ENCODE results near the gene EIF3A. TPM values are rescaled to one million over a fixed set of nuclear protein-coding genes. Genes with fewer than 3 reads are reported as not detected.

EIF3A gene
- total and polyA plus RNA-seq, 2 of the 8 experiments (the other 6 are each of a cell fraction or from before 2014, with no cell fraction given) = 26.8 to 209 TPM

DNA sequence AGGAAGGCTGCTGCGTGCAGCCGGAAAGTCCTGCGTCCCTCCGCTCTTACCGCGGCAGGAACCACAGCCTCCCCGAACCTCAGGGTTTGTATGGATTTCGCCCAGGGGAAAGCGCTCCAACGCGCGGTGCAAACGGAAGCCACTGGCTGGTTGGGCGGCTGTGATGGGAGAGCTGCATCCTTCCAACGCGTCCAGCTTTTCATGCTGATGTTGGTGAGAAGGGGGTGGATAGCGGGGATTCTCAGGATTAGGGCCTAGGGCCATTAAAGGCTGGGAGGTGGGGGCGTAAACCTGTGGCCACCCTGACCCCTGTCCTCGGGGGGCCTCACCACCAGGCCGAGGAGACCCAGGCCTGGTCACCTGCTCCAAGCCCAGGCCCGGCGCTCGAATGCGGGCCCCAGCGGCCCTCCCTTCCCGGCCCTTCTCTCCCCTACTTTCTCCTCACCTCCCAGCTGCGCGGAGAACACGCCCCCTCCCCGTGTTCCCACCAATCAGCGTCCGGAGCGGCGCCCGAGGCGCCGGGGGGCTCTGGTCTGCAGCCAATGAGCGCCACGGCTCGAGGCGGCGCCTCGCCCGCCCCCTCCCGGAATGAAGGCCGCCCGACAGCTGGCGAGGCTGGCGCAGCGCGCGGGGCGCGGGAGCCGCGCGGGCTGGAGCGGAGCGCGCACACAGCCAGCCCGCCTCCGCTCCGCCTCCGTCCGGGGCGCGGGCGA, 51.6 kb downstream of the EIF3A start (continued):
- TF ChIP-seq, protein P1, sequence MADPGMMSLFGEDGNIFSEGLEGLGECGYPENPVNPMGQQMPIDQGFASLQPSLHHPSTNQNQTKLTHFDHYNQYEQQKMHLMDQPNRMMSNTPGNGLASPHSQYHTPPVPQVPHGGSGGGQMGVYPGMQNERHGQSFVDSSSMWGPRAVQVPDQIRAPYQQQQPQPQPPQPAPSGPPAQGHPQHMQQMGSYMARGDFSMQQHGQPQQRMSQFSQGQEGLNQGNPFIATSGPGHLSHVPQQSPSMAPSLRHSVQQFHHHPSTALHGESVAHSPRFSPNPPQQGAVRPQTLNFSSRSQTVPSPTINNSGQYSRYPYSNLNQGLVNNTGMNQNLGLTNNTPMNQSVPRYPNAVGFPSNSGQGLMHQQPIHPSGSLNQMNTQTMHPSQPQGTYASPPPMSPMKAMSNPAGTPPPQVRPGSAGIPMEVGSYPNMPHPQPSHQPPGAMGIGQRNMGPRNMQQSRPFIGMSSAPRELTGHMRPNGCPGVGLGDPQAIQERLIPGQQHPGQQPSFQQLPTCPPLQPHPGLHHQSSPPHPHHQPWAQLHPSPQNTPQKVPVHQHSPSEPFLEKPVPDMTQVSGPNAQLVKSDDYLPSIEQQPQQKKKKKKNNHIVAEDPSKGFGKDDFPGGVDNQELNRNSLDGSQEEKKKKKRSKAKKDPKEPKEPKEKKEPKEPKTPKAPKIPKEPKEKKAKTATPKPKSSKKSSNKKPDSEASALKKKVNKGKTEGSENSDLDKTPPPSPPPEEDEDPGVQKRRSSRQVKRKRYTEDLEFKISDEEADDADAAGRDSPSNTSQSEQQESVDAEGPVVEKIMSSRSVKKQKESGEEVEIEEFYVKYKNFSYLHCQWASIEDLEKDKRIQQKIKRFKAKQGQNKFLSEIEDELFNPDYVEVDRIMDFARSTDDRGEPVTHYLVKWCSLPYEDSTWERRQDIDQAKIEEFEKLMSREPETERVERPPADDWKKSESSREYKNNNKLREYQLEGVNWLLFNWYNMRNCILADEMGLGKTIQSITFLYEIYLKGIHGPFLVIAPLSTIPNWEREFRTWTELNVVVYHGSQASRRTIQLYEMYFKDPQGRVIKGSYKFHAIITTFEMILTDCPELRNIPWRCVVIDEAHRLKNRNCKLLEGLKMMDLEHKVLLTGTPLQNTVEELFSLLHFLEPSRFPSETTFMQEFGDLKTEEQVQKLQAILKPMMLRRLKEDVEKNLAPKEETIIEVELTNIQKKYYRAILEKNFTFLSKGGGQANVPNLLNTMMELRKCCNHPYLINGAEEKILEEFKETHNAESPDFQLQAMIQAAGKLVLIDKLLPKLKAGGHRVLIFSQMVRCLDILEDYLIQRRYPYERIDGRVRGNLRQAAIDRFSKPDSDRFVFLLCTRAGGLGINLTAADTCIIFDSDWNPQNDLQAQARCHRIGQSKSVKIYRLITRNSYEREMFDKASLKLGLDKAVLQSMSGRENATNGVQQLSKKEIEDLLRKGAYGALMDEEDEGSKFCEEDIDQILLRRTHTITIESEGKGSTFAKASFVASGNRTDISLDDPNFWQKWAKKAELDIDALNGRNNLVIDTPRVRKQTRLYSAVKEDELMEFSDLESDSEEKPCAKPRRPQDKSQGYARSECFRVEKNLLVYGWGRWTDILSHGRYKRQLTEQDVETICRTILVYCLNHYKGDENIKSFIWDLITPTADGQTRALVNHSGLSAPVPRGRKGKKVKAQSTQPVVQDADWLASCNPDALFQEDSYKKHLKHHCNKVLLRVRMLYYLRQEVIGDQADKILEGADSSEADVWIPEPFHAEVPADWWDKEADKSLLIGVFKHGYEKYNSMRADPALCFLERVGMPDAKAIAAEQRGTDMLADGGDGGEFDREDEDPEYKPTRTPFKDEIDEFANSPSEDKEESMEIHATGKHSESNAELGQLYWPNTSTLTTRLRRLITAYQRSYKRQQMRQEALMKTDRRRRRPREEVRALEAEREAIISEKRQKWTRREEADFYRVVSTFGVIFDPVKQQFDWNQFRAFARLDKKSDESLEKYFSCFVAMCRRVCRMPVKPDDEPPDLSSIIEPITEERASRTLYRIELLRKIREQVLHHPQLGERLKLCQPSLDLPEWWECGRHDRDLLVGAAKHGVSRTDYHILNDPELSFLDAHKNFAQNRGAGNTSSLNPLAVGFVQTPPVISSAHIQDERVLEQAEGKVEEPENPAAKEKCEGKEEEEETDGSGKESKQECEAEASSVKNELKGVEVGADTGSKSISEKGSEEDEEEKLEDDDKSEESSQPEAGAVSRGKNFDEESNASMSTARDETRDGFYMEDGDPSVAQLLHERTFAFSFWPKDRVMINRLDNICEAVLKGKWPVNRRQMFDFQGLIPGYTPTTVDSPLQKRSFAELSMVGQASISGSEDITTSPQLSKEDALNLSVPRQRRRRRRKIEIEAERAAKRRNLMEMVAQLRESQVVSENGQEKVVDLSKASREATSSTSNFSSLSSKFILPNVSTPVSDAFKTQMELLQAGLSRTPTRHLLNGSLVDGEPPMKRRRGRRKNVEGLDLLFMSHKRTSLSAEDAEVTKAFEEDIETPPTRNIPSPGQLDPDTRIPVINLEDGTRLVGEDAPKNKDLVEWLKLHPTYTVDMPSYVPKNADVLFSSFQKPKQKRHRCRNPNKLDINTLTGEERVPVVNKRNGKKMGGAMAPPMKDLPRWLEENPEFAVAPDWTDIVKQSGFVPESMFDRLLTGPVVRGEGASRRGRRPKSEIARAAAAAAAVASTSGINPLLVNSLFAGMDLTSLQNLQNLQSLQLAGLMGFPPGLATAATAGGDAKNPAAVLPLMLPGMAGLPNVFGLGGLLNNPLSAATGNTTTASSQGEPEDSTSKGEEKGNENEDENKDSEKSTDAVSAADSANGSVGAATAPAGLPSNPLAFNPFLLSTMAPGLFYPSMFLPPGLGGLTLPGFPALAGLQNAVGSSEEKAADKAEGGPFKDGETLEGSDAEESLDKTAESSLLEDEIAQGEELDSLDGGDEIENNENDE (IDR thresholded peaks at IDR 0.05; ENCODE audit: insufficient replicate concordance, low read length) = no peak
- TF ChIP-seq SIN3A (conservative IDR thresholded peaks at IDR 0.05 in 1 of 2, IDR thresholded peaks at IDR 0.05 in 1 of 2; ENCODE audit: low read depth in 1 of 2, low read length in 2 of 2) = peak in 1 of 2 experiments; percentile 50; a peak in 1 of 4 replicates
- TF ChIP-seq CTCF (IDR thresholded peaks at IDR 0.05; ENCODE audit: control extremely low read depth in 1 of 3, insufficient read depth in 1 of 3, low read depth in 1 of 3, low read length in 3 of 3) = peak; percentile 6 to 30 (median 6); a peak in 3 of 4 replicates
- TF ChIP-seq CEBPB (IDR thresholded peaks at IDR 0.05; ENCODE audit: low read depth, low read length) = no peak
- no peak for TF ChIP-seq BACH1 (IDR thresholded peaks at IDR 0.05; ENCODE audit: low read length)
- TF ChIP-seq MAX (IDR thresholded peaks at IDR 0.05) = peak; percentile 71
